ENCODE results near the gene RPS16. TPM values are rescaled to one million over a fixed set of nuclear protein-coding genes. Genes with fewer than 3 reads are reported as not detected.

RPS16 gene
- total and polyA plus RNA-seq, 2 of the 13 experiments (the other 11 are each of a cell fraction or from before 2014, with no cell fraction given), result 488 to 2,583 TPM

DNA sequence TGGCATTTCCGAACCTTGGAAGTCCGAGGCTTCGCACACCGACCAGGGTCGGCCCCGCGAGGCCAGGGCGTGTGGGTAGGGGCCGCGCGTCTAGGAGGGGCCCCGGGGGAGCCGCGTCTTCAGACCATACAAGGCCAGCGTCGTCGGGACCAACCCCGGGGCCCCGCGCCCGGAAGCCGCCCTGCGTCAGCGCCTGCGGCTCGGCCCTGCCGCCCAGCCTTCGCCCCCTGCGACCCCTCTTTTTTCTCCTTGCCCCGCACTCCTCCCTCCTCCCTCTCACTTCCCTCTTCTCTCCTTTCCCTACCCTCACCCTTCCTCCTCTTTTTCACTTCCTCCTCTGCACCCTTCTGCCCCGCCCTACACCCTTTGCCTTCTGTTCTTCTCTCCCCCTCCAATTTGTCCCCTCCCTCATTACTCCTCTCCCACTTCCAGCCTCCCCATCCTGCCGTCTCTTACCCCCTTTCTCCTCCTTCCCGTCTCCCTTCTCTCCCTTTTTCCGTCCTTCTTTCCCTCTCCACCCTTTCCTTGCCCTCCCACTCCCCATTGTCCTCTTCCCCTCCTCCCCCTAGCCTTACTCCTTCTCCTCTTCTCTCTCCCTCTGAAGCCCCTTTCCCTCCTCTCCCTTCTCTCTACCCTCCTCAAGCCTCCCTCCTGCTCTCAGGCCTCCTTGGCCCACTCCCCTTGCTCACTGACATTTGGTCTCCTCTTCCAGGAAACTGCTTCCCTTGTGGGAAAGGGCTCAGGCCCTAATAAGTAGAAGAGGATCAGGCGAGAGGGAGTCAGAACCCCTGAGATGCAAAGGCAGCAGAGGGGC, 25.5 kb downstream of the RPS16 start (continued):
- TF ChIP-seq ZNF3 (CRISPR knock-in tag; IDR thresholded peaks at IDR 0.05) (no peak), GTF3A (CRISPR knock-in tag; conservative IDR thresholded peaks at IDR 0.05) (0 out of 2 replicates have a peak, but pooled peaks have one; percentile 40), CREB1 (IDR thresholded peaks at IDR 0.05) (no peak), CREB1 (CRISPR knock-in tag; IDR thresholded peaks at IDR 0.05) (no peak), ATRX (CRISPR knock-in tag; IDR thresholded peaks at IDR 0.05; ENCODE audit: borderline replicate concordance) (no peak), ZNF605 (CRISPR knock-in tag; IDR thresholded peaks at IDR 0.05) (no peak), HOXD1 (CRISPR knock-in tag; IDR thresholded peaks at IDR 0.05) (no peak), PTBP1 (IDR thresholded peaks at IDR 0.05; ENCODE audit: low read depth, low read length, poor library complexity, severe bottlenecking) (no peak), REXO4 (CRISPR knock-in tag; IDR thresholded peaks at IDR 0.05; ENCODE audit: borderline replicate concordance) (no peak), ZNF652 (CRISPR knock-in tag; IDR thresholded peaks at IDR 0.05; ENCODE audit: borderline replicate concordance, low read depth) (no peak), EP300 (IDR thresholded peaks at IDR 0.05; ENCODE audit: low read depth in 2 of 2, low read length in 2 of 2) (no peak), EP300 (CRISPR knock-in tag; IDR thresholded peaks at IDR 0.05; ENCODE audit: borderline replicate concordance) (no peak), IRX3 (CRISPR knock-in tag; IDR thresholded peaks at IDR 0.05; ENCODE audit: borderline replicate concordance, low read depth) (no peak)
- TF ChIP-seq, protein P1, sequence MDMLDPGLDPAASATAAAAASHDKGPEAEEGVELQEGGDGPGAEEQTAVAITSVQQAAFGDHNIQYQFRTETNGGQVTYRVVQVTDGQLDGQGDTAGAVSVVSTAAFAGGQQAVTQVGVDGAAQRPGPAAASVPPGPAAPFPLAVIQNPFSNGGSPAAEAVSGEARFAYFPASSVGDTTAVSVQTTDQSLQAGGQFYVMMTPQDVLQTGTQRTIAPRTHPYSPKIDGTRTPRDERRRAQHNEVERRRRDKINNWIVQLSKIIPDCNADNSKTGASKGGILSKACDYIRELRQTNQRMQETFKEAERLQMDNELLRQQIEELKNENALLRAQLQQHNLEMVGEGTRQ (IDR thresholded peaks at IDR 0.05; ENCODE audit: low read depth, low read length), result no peak
- TF ChIP-seq, protein P1 (CRISPR knock-in tag; IDR thresholded peaks at IDR 0.05; ENCODE audit: borderline replicate concordance), result no peak; the same call in 1 of the 2 replicates
- TF ChIP-seq, protein P2, sequence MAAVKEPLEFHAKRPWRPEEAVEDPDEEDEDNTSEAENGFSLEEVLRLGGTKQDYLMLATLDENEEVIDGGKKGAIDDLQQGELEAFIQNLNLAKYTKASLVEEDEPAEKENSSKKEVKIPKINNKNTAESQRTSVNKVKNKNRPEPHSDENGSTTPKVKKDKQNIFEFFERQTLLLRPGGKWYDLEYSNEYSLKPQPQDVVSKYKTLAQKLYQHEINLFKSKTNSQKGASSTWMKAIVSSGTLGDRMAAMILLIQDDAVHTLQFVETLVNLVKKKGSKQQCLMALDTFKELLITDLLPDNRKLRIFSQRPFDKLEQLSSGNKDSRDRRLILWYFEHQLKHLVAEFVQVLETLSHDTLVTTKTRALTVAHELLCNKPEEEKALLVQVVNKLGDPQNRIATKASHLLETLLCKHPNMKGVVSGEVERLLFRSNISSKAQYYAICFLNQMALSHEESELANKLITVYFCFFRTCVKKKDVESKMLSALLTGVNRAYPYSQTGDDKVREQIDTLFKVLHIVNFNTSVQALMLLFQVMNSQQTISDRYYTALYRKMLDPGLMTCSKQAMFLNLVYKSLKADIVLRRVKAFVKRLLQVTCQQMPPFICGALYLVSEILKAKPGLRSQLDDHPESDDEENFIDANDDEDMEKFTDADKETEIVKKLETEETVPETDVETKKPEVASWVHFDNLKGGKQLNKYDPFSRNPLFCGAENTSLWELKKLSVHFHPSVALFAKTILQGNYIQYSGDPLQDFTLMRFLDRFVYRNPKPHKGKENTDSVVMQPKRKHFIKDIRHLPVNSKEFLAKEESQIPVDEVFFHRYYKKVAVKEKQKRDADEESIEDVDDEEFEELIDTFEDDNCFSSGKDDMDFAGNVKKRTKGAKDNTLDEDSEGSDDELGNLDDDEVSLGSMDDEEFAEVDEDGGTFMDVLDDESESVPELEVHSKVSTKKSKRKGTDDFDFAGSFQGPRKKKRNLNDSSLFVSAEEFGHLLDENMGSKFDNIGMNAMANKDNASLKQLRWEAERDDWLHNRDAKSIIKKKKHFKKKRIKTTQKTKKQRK (IDR thresholded peaks at IDR 0.05; ENCODE audit: low read length), result no peak
- TF ChIP-seq, protein P3, sequence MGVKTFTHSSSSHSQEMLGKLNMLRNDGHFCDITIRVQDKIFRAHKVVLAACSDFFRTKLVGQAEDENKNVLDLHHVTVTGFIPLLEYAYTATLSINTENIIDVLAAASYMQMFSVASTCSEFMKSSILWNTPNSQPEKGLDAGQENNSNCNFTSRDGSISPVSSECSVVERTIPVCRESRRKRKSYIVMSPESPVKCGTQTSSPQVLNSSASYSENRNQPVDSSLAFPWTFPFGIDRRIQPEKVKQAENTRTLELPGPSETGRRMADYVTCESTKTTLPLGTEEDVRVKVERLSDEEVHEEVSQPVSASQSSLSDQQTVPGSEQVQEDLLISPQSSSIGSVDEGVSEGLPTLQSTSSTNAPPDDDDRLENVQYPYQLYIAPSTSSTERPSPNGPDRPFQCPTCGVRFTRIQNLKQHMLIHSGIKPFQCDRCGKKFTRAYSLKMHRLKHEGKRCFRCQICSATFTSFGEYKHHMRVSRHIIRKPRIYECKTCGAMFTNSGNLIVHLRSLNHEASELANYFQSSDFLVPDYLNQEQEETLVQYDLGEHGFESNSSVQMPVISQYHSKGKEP (CRISPR knock-in tag; IDR thresholded peaks at IDR 0.05), result no peak
- TF ChIP-seq, protein P4, sequence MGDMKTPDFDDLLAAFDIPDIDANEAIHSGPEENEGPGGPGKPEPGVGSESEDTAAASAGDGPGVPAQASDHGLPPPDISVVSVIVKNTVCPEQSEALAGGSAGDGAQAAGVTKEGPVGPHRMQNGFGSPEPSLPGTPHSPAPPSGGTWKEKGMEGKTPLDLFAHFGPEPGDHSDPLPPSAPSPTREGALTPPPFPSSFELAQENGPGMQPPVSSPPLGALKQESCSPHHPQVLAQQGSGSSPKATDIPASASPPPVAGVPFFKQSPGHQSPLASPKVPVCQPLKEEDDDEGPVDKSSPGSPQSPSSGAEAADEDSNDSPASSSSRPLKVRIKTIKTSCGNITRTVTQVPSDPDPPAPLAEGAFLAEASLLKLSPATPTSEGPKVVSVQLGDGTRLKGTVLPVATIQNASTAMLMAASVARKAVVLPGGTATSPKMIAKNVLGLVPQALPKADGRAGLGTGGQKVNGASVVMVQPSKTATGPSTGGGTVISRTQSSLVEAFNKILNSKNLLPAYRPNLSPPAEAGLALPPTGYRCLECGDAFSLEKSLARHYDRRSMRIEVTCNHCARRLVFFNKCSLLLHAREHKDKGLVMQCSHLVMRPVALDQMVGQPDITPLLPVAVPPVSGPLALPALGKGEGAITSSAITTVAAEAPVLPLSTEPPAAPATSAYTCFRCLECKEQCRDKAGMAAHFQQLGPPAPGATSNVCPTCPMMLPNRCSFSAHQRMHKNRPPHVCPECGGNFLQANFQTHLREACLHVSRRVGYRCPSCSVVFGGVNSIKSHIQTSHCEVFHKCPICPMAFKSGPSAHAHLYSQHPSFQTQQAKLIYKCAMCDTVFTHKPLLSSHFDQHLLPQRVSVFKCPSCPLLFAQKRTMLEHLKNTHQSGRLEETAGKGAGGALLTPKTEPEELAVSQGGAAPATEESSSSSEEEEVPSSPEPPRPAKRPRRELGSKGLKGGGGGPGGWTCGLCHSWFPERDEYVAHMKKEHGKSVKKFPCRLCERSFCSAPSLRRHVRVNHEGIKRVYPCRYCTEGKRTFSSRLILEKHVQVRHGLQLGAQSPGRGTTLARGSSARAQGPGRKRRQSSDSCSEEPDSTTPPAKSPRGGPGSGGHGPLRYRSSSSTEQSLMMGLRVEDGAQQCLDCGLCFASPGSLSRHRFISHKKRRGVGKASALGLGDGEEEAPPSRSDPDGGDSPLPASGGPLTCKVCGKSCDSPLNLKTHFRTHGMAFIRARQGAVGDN (CRISPR knock-in tag; IDR thresholded peaks at IDR 0.05), result peak; percentile 91

All from HepG2 (cell line).